K562 (cell line): ENCODE measurements around the gene METTL8. TPM values are rescaled to one million over a fixed set of nuclear protein-coding genes. Genes with fewer than 3 reads are reported as not detected.

Source experiments
- ELF4 ChIP-seq: fragments of 450-650 bp; formaldehyde crosslinking; IDR thresholded peaks from 2 replicates; pipeline ENCODE4 v1.4.0; 2022; ENCODE audit warnings: missing genetic modification characterization
- KDM4B ChIP-seq, 2 experiments: fragments of 450-650 bp in 1 of 2; sonication (generic) in 1 of 2; IDR thresholded peaks; 2 replicates each; pipeline ENCODE4 v1.6.1; 2016 to 2017; ENCODE audit warnings: borderline replicate concordance in 2 of 2, antibody characterized with exemption in 1 of 2, low read depth in 1 of 2, mild to moderate bottlenecking in 1 of 2
- KLF16 ChIP-seq: IDR thresholded peaks from 2 replicates; pipeline ENCODE4 v1.6.1; 2016; ENCODE audit warnings: antibody characterized with exemption
- MAFF ChIP-seq: IDR thresholded peaks from 2 replicates; pipeline ENCODE4 v1.6.1; 2012; ENCODE audit warnings: low read length, improper control_type of control experiment
- NFRKB ChIP-seq: fragments of 450-650 bp; IDR thresholded peaks from 2 replicates; pipeline ENCODE4 v1.6.1; 2016; ENCODE audit warnings: low read depth
- RBM22 ChIP-seq: fragments of 200-400 bp; formaldehyde crosslinking; IDR thresholded peaks from 2 replicates; pipeline ENCODE4 v1.6.1; 2018; ENCODE audit warnings: low read length, low read depth; ENCODE audit not compliant: poor library complexity, severe bottlenecking
- SIN3A ChIP-seq, 2 experiments: fragments of 150-350 bp in 1 of 2; IDR thresholded peaks; 2 replicates each; pipeline ENCODE4 v1.6.1; 2011 to 2016; ENCODE audit warnings: borderline replicate concordance in 2 of 2, low read depth in 2 of 2, low read length in 2 of 2, mild to moderate bottlenecking in 2 of 2, moderate library complexity in 2 of 2; ENCODE audit not compliant: control insufficient read depth in 1 of 2
- TAF1 ChIP-seq: IDR thresholded peaks from 2 replicates; pipeline ENCODE4 v1.6.1; 2011; ENCODE audit warnings: mild to moderate bottlenecking, low read length, moderate library complexity; ENCODE audit not compliant: insufficient read depth, control insufficient read depth, severe bottlenecking; ENCODE audit errors: extremely low read depth
- ZNF140 ChIP-seq: fragments of 250-450 bp; sonication (Bioruptor Pico); IDR thresholded peaks from 2 replicates; pipeline ENCODE4 v1.8.0; 2021; ENCODE audit warnings: moderate library complexity, mild to moderate bottlenecking, inconsistent platforms
- polyA plus RNA-seq, 8 experiments: library from polyadenylated mRNA; depleted of rRNA in 4 of 8; stranded (reverse) in 5 of 8; unstranded in 3 of 8; fragments of >200 nt; fragmentation: Nextera tagmentation in 2 of 8; fragmentation: Illumina TruSeq in 1 of 8; extraction: Ambion mirVana in 2 of 8; extraction: Trizol in 1 of 8; gene quantifications; 2 replicates each; pipeline versions ENCODE4 v1.2.1 to v1.2.3, GENCODE V29; 2011 to 2014; ENCODE audit warnings: inconsistent platforms in 1 of 8, missing spikeins in 1 of 8
- total RNA-seq, 7 experiments: library from RNA; depleted of rRNA in 6 of 7; stranded (reverse); fragments of >200 nt in 6 of 7; fragmentation: Illumina TruSeq in 2 of 7; extraction: Trizol in 2 of 7; gene quantifications; 2 replicates each; pipeline versions ENCODE4 v1.2.1 to v1.2.3, GENCODE V29; 2011 to 2021; ENCODE audit warnings: low replicate concordance in 1 of 7
- TF ChIP-seq, protein P1 (sequence below), 3 experiments: fragments of 200-800 bp in 1 of 3; fragments of 250-450 bp in 1 of 3; fragments of 450-650 bp in 1 of 3; sonication (Bioruptor Pico) in 1 of 3; sonication (Bioruptor generic) in 1 of 3; formaldehyde crosslinking in 1 of 3; IDR thresholded peaks; 2 replicates each; pipeline versions ENCODE4 v1.6.1 to v1.8.0; 2016 to 2022; ENCODE audit warnings: mild to moderate bottlenecking in 2 of 3, missing genetic modification characterization in 2 of 3, missing compliant biosample characterization in 1 of 3, moderate library complexity in 1 of 3
- TF ChIP-seq, protein P2 (sequence below): fragments of 450-650 bp; IDR thresholded peaks from 2 replicates; pipeline ENCODE4 v1.6.1; 2018; ENCODE audit warnings: mild to moderate bottlenecking, low read depth; ENCODE audit not compliant: partially characterized antibody
- TF ChIP-seq, protein P3 (sequence below): fragments of 450-650 bp; IDR thresholded peaks from 2 replicates; pipeline ENCODE4 v1.6.1; 2017; ENCODE audit warnings: antibody characterized with exemption, mild to moderate bottlenecking
- TF ChIP-seq, protein P4 (sequence below): sonication (generic); formaldehyde crosslinking; IDR thresholded peaks from 2 replicates; pipeline ENCODE4 v1.9.0; 2022; ENCODE audit warnings: mild to moderate bottlenecking, missing genetic modification reagents

The METTL8 gene
- total and polyA plus RNA-seq, 9 of the 15 experiments (the other 6 are each of a cell fraction or from before 2014, with no cell fraction given), result 12.9 to 52.6 (median 33.7) TPM

DNA sequence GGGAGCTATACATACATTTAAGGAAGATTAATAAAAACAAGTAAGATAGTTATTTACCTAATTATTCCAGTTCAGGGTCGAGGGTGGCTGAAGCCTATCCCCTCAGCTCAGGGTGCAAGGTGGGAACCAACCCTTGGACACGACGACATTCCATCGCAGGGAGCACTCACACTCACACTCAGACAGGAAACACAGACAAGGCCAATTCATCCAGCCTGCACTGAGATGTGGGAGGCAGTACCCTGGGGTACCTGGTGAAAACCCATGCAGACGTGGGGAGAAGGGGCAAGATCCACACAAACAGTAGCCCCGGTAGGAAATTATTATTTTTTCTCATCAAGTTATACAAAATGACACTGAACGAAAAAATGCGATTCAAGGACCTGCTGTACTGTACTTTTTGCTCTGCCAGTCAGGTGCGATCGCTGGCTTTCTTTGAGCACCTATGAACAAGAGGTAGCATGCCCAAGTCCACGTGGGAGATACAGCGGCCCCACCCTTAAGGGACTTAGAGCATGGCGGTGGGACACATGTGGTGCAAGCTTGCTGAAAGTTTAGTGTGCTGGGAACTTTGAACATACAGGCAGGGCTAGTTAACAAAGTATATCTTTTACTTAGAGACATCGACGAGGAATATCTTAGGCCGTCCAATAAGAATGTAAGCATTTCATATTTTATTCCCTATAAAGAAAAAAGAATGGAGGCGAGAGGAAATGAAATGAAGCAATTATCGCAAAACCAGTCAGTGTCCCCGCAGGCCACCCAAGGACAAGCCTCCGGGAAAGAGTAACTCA lies 624 bp downstream of the METTL8 start (continued):
- TF ChIP-seq, protein P1, sequence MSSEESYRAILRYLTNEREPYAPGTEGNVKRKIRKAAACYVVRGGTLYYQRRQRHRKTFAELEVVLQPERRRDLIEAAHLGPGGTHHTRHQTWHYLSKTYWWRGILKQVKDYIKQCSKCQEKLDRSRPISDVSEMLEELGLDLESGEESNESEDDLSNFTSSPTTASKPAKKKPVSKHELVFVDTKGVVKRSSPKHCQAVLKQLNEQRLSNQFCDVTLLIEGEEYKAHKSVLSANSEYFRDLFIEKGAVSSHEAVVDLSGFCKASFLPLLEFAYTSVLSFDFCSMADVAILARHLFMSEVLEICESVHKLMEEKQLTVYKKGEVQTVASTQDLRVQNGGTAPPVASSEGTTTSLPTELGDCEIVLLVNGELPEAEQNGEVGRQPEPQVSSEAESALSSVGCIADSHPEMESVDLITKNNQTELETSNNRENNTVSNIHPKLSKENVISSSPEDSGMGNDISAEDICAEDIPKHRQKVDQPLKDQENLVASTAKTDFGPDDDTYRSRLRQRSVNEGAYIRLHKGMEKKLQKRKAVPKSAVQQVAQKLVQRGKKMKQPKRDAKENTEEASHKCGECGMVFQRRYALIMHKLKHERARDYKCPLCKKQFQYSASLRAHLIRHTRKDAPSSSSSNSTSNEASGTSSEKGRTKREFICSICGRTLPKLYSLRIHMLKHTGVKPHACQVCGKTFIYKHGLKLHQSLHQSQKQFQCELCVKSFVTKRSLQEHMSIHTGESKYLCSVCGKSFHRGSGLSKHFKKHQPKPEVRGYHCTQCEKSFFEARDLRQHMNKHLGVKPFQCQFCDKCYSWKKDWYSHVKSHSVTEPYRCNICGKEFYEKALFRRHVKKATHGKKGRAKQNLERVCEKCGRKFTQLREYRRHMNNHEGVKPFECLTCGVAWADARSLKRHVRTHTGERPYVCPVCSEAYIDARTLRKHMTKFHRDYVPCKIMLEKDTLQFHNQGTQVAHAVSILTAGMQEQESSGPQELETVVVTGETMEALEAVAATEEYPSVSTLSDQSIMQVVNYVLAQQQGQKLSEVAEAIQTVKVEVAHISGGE (CRISPR knock-in tag; IDR thresholded peaks at IDR 0.05), result no peak
- TF ChIP-seq RBM22 (no peak), MAFF (no peak), KDM4B (IDR thresholded peaks at IDR 0.05; ENCODE audit: borderline replicate concordance in 2 of 2, low read depth in 1 of 2) (no peak), ZNF140 (no peak), TAF1 (no peak), ELF4 (CRISPR knock-in tag) (no peak), KLF16 (no peak), NFRKB (peak; percentile 93; the same call in 1 of the 2 replicates), SIN3A (IDR thresholded peaks at IDR 0.05; ENCODE audit: borderline replicate concordance in 2 of 2, control insufficient read depth in 1 of 2, low read depth in 2 of 2, low read length in 2 of 2) (peak; percentile 72 to 96; a peak in 3 of 4 replicates)
- TF ChIP-seq, protein P2, sequence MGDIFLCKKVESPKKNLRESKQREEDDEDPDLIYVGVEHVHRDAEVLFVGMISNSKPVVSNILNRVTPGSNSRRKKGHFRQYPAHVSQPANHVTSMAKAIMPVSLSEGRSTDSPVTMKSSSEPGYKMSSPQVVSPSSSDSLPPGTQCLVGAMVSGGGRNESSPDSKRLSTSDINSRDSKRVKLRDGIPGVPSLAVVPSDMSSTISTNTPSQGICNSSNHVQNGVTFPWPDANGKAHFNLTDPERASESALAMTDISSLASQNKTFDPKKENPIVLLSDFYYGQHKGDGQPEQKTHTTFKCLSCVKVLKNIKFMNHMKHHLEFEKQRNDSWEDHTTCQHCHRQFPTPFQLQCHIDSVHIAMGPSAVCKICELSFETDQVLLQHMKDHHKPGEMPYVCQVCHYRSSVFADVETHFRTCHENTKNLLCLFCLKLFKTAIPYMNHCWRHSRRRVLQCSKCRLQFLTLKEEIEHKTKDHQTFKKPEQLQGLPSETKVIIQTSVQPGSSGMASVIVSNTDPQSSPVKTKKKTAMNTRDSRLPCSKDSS, result no peak
- TF ChIP-seq, protein P3, sequence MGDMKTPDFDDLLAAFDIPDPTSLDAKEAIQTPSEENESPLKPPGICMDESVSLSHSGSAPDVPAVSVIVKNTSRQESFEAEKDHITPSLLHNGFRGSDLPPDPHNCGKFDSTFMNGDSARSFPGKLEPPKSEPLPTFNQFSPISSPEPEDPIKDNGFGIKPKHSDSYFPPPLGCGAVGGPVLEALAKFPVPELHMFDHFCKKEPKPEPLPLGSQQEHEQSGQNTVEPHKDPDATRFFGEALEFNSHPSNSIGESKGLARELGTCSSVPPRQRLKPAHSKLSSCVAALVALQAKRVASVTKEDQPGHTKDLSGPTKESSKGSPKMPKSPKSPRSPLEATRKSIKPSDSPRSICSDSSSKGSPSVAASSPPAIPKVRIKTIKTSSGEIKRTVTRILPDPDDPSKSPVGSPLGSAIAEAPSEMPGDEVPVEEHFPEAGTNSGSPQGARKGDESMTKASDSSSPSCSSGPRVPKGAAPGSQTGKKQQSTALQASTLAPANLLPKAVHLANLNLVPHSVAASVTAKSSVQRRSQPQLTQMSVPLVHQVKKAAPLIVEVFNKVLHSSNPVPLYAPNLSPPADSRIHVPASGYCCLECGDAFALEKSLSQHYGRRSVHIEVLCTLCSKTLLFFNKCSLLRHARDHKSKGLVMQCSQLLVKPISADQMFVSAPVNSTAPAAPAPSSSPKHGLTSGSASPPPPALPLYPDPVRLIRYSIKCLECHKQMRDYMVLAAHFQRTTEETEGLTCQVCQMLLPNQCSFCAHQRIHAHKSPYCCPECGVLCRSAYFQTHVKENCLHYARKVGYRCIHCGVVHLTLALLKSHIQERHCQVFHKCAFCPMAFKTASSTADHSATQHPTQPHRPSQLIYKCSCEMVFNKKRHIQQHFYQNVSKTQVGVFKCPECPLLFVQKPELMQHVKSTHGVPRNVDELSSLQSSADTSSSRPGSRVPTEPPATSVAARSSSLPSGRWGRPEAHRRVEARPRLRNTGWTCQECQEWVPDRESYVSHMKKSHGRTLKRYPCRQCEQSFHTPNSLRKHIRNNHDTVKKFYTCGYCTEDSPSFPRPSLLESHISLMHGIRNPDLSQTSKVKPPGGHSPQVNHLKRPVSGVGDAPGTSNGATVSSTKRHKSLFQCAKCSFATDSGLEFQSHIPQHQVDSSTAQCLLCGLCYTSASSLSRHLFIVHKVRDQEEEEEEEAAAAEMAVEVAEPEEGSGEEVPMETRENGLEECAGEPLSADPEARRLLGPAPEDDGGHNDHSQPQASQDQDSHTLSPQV, result peak; percentile 89
- TF ChIP-seq, protein P4, sequence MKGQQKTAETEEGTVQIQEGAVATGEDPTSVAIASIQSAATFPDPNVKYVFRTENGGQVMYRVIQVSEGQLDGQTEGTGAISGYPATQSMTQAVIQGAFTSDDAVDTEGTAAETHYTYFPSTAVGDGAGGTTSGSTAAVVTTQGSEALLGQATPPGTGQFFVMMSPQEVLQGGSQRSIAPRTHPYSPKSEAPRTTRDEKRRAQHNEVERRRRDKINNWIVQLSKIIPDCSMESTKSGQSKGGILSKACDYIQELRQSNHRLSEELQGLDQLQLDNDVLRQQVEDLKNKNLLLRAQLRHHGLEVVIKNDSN, result peak; percentile 69
